Measurements from ENCODE around the gene TRMU.

DNA sequence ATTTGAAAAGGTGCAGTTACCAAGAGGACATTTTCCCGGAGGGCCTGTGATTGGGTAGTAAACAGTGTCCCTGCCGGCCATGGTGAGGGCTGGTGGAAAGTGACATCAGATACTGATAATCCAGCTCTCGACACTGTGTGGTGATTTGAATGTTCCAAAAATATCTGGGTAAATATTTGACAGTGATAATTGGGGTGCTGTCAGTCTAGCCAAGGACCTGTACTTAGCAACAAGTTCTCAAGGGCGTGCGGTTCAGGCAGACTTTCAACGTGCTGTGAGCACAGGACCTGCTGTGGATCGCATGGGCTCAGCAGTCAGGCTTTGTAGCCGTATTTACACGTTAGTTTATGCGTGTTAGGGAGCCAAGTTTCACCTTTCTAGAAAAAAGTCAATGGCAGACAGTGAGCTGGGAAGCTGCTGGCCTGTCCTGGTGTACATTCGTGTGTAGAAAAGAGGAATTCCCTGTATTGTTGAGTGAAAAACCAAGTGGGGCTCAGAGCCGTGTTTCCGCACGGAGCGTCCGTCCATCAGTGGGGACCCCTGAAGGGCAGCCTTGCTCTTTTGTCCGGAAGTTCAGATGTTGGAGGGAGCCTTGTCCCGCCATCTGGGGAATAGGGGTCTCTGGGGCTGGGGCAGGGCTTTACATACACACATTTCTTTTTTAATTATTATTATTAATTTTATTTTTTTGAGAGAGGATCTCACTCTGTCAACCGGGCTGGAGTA is 11.3 kb downstream of the TRMU start:
- TF ChIP-seq, protein P1, sequence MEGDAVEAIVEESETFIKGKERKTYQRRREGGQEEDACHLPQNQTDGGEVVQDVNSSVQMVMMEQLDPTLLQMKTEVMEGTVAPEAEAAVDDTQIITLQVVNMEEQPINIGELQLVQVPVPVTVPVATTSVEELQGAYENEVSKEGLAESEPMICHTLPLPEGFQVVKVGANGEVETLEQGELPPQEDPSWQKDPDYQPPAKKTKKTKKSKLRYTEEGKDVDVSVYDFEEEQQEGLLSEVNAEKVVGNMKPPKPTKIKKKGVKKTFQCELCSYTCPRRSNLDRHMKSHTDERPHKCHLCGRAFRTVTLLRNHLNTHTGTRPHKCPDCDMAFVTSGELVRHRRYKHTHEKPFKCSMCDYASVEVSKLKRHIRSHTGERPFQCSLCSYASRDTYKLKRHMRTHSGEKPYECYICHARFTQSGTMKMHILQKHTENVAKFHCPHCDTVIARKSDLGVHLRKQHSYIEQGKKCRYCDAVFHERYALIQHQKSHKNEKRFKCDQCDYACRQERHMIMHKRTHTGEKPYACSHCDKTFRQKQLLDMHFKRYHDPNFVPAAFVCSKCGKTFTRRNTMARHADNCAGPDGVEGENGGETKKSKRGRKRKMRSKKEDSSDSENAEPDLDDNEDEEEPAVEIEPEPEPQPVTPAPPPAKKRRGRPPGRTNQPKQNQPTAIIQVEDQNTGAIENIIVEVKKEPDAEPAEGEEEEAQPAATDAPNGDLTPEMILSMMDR (IDR thresholded peaks at IDR 0.05 in 8 of 11, conservative IDR thresholded peaks at IDR 0.05 in 3 of 11): no peak
- TF ChIP-seq POLR2A (IDR thresholded peaks at IDR 0.05): no peak
